ENCODE measurements around the gene DHRS2.

- TF ChIP-seq EZH2phosphoT487 (IDR thresholded peaks at IDR 0.05; ENCODE audit: borderline replicate concordance, low read depth, low read length) (no peak), CTCF (conservative IDR thresholded peaks at IDR 0.05; ENCODE audit: low read length) (no peak)
Measured at GRCh38 chr14:23589606-23590005, 46.6 kb upstream of the DHRS2 start.

Data from OCI-LY7 (cell line).